ENCODE measurements around the gene COMMD1.
A peak's percentile ranks its signal among the peaks of the same experiment; 100 is the strongest.
"Not testable (repeated sequence)": the region's sequence is repeated elsewhere in the genome, so short reads cannot be mapped to it uniquely, and the experiment has no call there.

Gene COMMD1

DNA sequence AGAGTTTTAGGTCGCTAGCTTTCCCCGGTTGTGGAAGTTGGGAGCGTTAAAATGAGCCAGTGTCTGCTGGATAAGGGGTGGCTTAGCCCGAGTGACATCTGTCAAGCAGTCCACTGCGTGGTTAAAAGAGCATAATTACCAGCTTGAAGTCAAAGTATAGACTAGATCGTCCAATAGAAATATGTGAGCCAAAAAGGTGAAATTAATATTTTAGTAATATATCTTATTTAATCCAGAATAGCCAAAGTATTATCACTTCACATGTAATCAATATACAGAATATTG lies 654 bp downstream of the COMMD1 start:
- TF ChIP-seq, protein P1, sequence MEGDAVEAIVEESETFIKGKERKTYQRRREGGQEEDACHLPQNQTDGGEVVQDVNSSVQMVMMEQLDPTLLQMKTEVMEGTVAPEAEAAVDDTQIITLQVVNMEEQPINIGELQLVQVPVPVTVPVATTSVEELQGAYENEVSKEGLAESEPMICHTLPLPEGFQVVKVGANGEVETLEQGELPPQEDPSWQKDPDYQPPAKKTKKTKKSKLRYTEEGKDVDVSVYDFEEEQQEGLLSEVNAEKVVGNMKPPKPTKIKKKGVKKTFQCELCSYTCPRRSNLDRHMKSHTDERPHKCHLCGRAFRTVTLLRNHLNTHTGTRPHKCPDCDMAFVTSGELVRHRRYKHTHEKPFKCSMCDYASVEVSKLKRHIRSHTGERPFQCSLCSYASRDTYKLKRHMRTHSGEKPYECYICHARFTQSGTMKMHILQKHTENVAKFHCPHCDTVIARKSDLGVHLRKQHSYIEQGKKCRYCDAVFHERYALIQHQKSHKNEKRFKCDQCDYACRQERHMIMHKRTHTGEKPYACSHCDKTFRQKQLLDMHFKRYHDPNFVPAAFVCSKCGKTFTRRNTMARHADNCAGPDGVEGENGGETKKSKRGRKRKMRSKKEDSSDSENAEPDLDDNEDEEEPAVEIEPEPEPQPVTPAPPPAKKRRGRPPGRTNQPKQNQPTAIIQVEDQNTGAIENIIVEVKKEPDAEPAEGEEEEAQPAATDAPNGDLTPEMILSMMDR (IDR thresholded peaks at IDR 0.05; ENCODE audit: borderline replicate concordance, extremely low read depth, low read length, poor library complexity, severe bottlenecking), result no peak
- H3K4me2 ChIP-seq (ENCODE audit: insufficient read depth, low read length), result peak overlapping the region; percentile 98
- no peaks in the 10 kb centered on the region for H4K20me1 ChIP-seq (ENCODE audit: insufficient read depth, low read length)
- no peaks in the 10 kb centered on the region for H3K27me3 ChIP-seq (ENCODE audit: insufficient read depth, low read length, poor library complexity)
- peaks cover 23% of the 10 kb centered on the region for H3K4me1 ChIP-seq (ENCODE audit: insufficient read depth, low read length)
- peak; percentile 27 for ATAC-seq (ENCODE audit: insufficient read depth, low read depth)
- peak overlapping the region; percentile 69 to 85 for H3K4me3 ChIP-seq (ENCODE audit: low read depth in 1 of 2, low read length in 2 of 2)
- no peaks in the 10 kb centered on the region for H3K9me3 ChIP-seq (ENCODE audit: insufficient read depth, low read length, severe bottlenecking)
- H3K36me3 ChIP-seq (ENCODE audit: insufficient read depth, low read length), result no peaks in the 10 kb centered on the region
- no peak for DNase-seq
- H3K79me2 ChIP-seq (ENCODE audit: insufficient read depth, low read length), result peaks cover 3% of the 10 kb centered on the region; the same call in 1 of the 2 replicates
- peak overlapping the region; percentile 67 for H3K9ac ChIP-seq (ENCODE audit: low read depth, low read length)
- peak overlapping the region; percentile 99 for H2AFZ ChIP-seq (ENCODE audit: low read depth, low read length)
- H3K27ac ChIP-seq (ENCODE audit: low read length), result no peak overlapping the region

- H3K9ac ChIP-seq (ENCODE audit: low read depth, low read length), result no peak overlapping the region
- no peak overlapping the region for H3K4me2 ChIP-seq (ENCODE audit: insufficient read depth, low read length)
- H3K9me3 ChIP-seq (ENCODE audit: insufficient read depth, low read length, severe bottlenecking), result no peaks in the 10 kb centered on the region
- H4K20me1 ChIP-seq (ENCODE audit: insufficient read depth, low read length), result no peaks in the 10 kb centered on the region
- peaks cover 3% of the 10 kb centered on the region; the same call in 1 of the 2 replicates for H3K79me2 ChIP-seq (ENCODE audit: insufficient read depth, low read length)
- TF ChIP-seq, protein P1 (IDR thresholded peaks at IDR 0.05; ENCODE audit: borderline replicate concordance, extremely low read depth, low read length, poor library complexity, severe bottlenecking), result no peak
- no peak for TF ChIP-seq EZH2 (IDR thresholded peaks at IDR 0.05; ENCODE audit: borderline replicate concordance, low read depth, low read length, severe bottlenecking)
- no peaks in the 10 kb centered on the region for H3K36me3 ChIP-seq (ENCODE audit: insufficient read depth, low read length)
- H2AFZ ChIP-seq (ENCODE audit: low read depth, low read length), result no peak overlapping the region
- H3K27me3 ChIP-seq (ENCODE audit: insufficient read depth, low read length, poor library complexity), result no peaks in the 10 kb centered on the region
- no peak overlapping the region for H3K4me3 ChIP-seq (ENCODE audit: low read depth in 1 of 2, low read length in 2 of 2)
- DNase-seq, result no peak
- H3K4me1 ChIP-seq (ENCODE audit: insufficient read depth, low read length), result peaks cover 23% of the 10 kb centered on the region
- H3K27ac ChIP-seq (ENCODE audit: low read length), result no peak overlapping the region
- no peak for ATAC-seq (ENCODE audit: insufficient read depth, low read depth)
Measured at GRCh38 chr2:61909116-61909515, 3.6 kb downstream of the COMMD1 start.

DNA sequence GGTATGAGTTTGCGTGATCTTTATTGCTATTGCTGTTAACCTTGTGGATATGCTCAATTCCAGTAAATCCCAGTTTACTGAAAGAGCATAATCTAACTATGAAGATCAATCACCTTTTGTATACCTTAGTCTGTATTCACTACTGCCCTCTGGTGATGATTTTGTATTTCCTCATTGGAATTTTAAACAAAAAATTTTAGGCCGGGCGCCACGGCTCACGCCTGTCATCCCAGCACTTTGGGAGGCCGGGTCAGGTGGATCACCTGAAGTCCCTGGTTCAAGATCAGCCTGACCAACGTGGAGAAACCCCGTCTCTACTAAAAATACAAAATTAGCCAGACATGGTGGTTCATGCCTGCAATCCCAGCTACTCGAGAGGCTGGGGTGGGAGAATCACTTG lies 5.1 kb downstream of the COMMD1 start:
- ATAC-seq (ENCODE audit: insufficient read depth, low read depth), result no peak
- Histone ChIP-seq H3K4me1 (ENCODE audit: insufficient read depth, low read length) (peaks cover 14% of the 10 kb centered on the region), H3K4me2 (ENCODE audit: insufficient read depth, low read length) (no peak overlapping the region), H3K4me3 (ENCODE audit: low read depth in 1 of 2, low read length in 2 of 2) (no peak overlapping the region), H3K27ac (ENCODE audit: low read length) (no peak overlapping the region), H3K27me3 (ENCODE audit: insufficient read depth, low read length, poor library complexity) (no peaks in the 10 kb centered on the region), H3K36me3 (ENCODE audit: insufficient read depth, low read length) (no peaks in the 10 kb centered on the region), H3K79me2 (ENCODE audit: insufficient read depth, low read length) (peaks cover 2% of the 10 kb centered on the region; the same call in 1 of the 2 replicates), H2AFZ (ENCODE audit: low read depth, low read length) (no peak overlapping the region), H3K9ac (ENCODE audit: low read depth, low read length) (no peak overlapping the region), H4K20me1 (ENCODE audit: insufficient read depth, low read length) (no peaks in the 10 kb centered on the region), H3K9me3 (ENCODE audit: insufficient read depth, low read length, severe bottlenecking) (no peaks in the 10 kb centered on the region)
- TF ChIP-seq, protein P1 (IDR thresholded peaks at IDR 0.05; ENCODE audit: borderline replicate concordance, extremely low read depth, low read length, poor library complexity, severe bottlenecking), result peak; percentile 43
- TF ChIP-seq EZH2 (IDR thresholded peaks at IDR 0.05; ENCODE audit: borderline replicate concordance, low read depth, low read length, severe bottlenecking), result no peak
- no peak for DNase-seq

DNA sequence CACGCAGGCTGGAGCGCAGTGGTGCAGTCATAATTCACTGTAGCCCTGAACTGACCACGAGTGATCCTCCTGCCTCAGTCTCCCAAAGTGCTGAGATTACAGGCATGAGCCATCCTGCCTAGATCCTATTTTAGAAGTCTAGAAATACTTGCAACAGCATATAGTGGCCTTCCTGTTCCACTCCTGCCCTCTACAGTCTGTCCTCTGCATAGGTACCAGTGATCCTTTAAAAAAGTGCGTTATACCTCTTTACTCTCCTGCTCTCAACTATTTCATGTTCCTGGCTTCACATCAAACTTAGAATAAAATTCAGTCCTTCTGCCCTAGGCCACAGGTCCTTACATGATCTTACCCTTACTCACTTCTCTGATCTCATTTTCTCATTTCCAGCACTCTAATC lies 6.0 kb downstream of the COMMD1 start:
- ATAC-seq (ENCODE audit: insufficient read depth, low read depth) (peak; percentile 72), DNase-seq (no peak)
- Histone ChIP-seq H3K4me2 (ENCODE audit: insufficient read depth, low read length) (no peak overlapping the region), H3K36me3 (ENCODE audit: insufficient read depth, low read length) (no peaks in the 10 kb centered on the region), H3K4me1 (ENCODE audit: insufficient read depth, low read length) (peaks cover 9% of the 10 kb centered on the region), H3K9ac (ENCODE audit: low read depth, low read length) (no peak overlapping the region), H4K20me1 (ENCODE audit: insufficient read depth, low read length) (no peaks in the 10 kb centered on the region), H3K27me3 (ENCODE audit: insufficient read depth, low read length, poor library complexity) (no peaks in the 10 kb centered on the region), H3K79me2 (ENCODE audit: insufficient read depth, low read length) (no peaks in the 10 kb centered on the region), H3K9me3 (ENCODE audit: insufficient read depth, low read length, severe bottlenecking) (no peaks in the 10 kb centered on the region), H2AFZ (ENCODE audit: low read depth, low read length) (no peak overlapping the region), H3K27ac (ENCODE audit: low read length) (no peak overlapping the region), H3K4me3 (ENCODE audit: low read depth in 1 of 2, low read length in 2 of 2) (no peak overlapping the region)
- TF ChIP-seq EZH2 (IDR thresholded peaks at IDR 0.05; ENCODE audit: borderline replicate concordance, low read depth, low read length, severe bottlenecking), result no peak
- TF ChIP-seq, protein P1 (IDR thresholded peaks at IDR 0.05; ENCODE audit: borderline replicate concordance, extremely low read depth, low read length, poor library complexity, severe bottlenecking), result peak; percentile 55

DNA sequence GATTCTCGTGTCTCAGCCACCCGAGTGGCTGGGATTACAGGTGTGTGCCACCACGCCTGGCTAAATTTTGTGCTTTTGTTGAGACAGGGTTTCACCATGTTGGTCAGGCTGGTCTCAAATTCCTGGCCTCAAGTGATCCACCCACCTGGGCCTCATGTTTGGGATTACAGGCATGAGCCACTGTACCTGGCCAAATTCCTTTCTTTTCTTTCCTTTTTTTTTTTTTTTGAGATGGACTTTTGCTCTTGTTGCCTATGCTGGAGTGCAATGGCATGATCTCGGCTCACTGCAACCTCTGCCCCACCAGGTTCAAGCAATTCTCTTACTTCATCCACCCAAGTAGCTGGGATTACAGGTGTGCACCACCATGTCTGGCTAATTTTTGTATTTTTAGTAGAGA lies 9.3 kb downstream of the COMMD1 start:
- not testable (repeated sequence) for H3K9me3 ChIP-seq (ENCODE audit: insufficient read depth, low read length, severe bottlenecking); H3K36me3 ChIP-seq (ENCODE audit: insufficient read depth, low read length); H3K4me3 ChIP-seq (ENCODE audit: low read depth in 1 of 2, low read length in 2 of 2); DNase-seq; H3K27me3 ChIP-seq (ENCODE audit: insufficient read depth, low read length, poor library complexity); H3K4me2 ChIP-seq (ENCODE audit: insufficient read depth, low read length); H3K27ac ChIP-seq (ENCODE audit: low read length); H3K4me1 ChIP-seq (ENCODE audit: insufficient read depth, low read length); H3K9ac ChIP-seq (ENCODE audit: low read depth, low read length); H3K79me2 ChIP-seq (ENCODE audit: insufficient read depth, low read length); ATAC-seq (ENCODE audit: insufficient read depth, low read depth); H2AFZ ChIP-seq (ENCODE audit: low read depth, low read length); H4K20me1 ChIP-seq (ENCODE audit: insufficient read depth, low read length)
